ENCODE results near the gene COL25A1.
"Not testable (repeated sequence)": the region's sequence is repeated elsewhere in the genome, so short reads cannot be mapped to it uniquely, and the experiment has no call there.

Gene COL25A1

DNA sequence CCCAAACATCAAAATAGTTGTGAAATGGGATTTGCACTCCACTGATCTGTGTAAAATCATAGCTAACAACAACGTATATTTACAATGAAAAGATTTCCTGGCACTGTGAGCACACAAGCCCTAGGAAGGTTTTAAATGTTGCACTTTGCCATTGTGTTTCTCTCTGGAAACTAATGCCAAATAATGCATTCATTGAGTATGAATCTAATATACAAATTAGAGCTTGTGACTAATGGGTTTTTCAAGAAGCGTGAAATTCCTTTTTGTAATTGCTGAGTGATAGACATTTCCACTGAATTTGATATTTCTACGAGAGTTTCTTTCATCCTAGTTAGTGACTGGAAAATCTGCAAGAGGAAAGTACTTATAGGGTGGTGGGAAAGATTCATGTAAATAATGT, 135.9 kb downstream of the COL25A1 start:
- DNase-seq = no peak

- DNase-seq = no peak
These were observed 136.3 kb downstream of the COL25A1 start for GRCh38 chr4:109166126-109166525.

DNA sequence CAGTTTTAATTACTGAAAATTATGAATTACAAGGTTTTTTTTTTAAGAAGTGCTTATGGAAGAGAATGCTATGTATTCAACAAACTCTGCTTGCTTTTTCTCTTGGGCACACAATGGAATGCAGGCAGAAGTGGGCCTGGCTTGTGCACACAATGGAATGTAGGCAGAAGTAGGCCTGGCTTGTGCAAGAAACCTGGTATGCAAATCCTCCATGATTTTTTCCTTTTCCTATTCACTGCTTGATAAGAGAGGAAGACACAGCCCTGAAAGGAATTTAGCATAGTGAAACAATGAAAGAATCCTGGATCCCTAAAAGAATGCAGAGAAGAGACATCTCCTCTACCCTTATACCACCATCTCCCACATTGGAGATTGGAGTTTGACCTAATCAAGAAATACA, 138.4 kb downstream of the COL25A1 start:
- no peak for DNase-seq

GRCh38 chr4:109163493-109163892, 139.0 kb downstream of the COL25A1 start:
- DNase-seq = no peak

DNA sequence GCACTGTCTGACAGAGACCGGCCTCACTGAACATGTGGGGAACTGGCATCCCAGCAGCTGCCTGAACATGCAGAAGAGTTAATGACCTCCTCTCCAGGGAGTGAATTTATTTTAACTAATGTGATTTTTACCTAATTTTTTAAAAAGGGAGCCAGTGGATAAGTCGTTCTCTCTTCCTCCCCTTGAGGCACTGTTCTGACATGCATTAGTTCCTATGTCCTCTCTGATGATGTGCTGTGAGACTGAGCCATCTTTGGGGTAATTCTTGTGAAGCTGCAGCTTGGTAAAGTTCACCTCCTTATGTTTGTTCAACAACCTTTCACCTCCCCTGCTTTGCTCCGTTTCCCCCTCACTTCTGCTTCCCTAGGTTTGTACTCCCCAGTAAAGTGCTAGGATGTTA, 139.7 kb downstream of the COL25A1 start:
- no peak for DNase-seq

- DNase-seq = no peak
These were observed 142.0 kb downstream of the COL25A1 start for GRCh38 chr4:109160494-109160893.

DNA sequence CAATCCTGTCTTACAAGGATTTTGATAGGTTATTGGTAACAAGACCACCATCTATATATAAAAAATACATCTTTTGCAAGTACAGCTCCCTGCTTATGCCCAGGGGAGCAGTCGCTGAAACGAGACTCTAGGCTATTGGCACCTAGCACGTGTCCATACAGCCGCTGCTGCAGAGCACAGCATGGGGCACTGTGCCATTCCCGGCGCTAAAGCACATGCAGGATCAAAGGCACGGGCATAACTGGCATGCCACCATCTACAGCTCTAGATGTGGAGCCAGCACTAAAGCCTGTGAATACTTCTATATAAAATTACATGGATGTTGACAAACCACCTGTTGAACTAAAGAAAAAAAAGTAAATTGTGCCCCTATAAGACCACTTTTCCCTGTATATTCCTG, 144.8 kb downstream of the COL25A1 start:
- no peak for DNase-seq

- no peak for DNase-seq
These were observed 145.3 kb downstream of the COL25A1 start for GRCh38 chr4:109157205-109157604.

DNA sequence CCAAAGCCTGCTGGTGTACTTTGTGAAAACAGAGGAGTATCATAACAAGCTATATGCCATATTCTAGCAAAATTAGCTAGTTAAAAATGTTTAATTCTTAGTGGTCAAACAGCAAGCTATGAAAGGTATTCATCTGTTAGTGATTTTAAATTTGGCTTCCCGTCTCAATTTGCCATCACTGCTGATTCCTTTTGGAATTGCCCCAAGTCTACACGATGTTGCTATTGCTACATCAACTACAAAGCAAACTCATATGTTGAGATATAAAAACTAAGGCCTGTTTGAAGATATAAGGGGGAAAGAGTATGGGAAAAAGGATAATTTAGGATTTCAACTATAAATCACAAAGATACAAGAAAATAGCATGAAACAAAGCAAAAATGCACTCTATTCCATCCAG, 146.1 kb downstream of the COL25A1 start:
- no peak for DNase-seq

DNA sequence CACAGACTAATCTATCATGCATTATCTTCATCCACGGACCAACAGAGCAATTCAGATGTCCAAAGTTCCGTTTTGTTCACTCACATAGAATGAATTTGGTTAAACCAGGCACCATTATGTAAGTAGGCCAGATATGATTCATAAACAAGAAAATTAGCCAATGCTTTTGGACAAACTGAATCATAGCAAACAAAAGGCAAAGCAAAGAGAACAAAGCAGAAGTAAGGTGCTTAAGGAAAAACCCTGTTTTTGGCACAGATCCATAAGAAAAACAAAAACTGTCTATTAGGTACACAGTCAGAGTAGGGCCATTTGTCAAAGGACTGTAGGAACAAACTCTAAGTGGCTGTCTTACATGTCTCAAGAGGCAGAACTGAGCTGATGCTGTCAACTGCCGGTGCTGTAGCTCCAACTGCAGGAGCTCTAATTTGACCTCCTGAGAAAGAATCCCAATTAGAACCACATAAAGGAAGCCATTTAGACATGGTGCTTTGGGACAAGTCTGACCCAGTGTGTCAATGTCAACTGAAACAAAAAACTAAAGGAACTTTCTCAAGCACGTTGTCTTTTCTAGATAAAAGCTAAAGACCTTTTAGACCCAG, 146.7 kb downstream of the COL25A1 start:
- no peak for DNase-seq

GRCh38 chr4:109155084-109155483, 147.4 kb downstream of the COL25A1 start:
- no peak for DNase-seq

- DNase-seq = no peak
These were observed 148.0 kb downstream of the COL25A1 start for GRCh38 chr4:109154424-109154823.

DNA sequence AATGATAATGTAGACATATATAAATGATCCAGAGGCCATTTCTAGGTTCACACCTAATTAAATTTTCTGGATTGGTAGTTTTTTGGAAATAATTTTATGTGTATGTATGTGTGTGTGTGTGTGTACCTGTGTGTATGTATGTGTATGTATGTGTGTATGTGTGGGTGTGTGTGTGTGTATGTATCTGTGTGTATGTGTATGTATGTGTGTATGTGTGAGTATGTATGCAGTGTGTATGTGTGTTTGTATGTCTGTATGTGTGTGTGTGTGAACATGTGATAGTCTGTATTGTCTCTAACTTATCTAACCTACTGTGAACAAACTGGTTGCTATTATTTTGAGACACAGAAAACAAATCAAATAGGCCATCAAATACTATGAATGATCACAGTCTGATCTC, 152.6 kb downstream of the COL25A1 start:
- DNase-seq = no peak

DNA sequence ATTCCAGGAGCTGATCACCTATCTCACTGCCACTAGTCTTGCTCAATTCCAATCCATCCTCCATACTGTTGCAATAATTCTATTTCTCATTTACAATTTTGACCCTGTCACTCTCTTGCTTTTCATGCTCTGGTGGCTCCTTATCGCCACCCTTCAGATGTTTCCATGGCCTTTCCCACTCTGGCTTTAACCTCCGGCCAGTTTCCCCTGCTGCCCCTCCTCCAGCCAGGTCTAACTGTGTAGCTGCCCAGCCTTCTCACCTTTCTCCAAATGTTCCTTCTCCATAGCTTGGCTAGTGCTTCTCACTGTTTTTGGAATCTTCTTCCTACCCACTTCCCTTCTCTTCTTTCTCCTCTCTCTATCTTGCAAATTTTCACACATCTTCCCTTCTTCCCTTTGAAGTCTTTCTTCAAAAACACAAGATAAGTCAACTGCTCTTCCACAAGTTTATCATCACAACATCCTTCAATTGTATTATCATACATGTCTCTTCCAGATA, 153.8 kb downstream of the COL25A1 start:
- DNase-seq = no peak

- DNase-seq = no peak
These were observed 155.3 kb downstream of the COL25A1 start for GRCh38 chr4:109147135-109147534.

- DNase-seq = no peak
These were observed 156.0 kb downstream of the COL25A1 start for GRCh38 chr4:109146499-109146898.

DNA sequence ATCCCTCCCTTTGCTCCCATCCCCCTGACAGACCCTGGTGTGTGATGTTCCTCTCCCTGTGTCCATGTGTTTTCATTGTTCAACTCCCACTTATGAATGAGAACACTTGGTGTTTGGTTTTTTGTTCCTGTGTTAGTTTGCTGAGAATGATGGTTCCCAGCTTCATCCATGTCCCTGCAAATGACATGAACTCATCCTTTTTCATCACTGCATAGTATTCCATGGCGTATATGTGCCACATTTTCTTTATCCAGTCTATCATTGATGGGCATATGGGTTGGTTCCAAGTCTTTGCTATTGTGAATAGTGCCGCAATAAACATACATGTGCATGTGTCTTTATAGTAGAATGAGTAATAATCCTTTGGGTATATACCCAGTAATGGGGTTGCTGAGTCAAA, 164.3 kb downstream of the COL25A1 start:
- not testable (repeated sequence) for DNase-seq

- DNase-seq = no peak
These were observed 167.5 kb downstream of the COL25A1 start for GRCh38 chr4:109134921-109135320.

DNA sequence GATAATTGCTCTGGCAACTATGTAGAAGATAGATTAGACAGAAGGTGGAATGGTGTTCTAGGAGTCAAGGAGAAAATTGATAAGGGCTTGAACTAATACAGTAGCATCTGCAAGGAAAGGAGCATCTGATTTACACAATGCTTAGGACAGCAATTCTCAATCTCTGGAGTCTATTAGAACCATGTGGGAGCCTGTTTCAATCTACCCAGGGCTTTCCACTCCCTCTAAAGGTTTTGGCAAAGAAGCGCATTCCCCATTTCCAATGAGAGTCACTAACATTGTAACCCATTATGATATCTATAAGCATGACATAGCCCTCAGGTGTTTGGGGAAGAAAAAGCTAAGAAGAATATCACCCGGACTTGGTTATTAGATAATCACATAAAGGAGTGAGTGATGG, 168.2 kb downstream of the COL25A1 start:
- DNase-seq = no peak

GRCh38 chr4:109131559-109131958, 170.9 kb downstream of the COL25A1 start:
- DNase-seq = no peak

DNA sequence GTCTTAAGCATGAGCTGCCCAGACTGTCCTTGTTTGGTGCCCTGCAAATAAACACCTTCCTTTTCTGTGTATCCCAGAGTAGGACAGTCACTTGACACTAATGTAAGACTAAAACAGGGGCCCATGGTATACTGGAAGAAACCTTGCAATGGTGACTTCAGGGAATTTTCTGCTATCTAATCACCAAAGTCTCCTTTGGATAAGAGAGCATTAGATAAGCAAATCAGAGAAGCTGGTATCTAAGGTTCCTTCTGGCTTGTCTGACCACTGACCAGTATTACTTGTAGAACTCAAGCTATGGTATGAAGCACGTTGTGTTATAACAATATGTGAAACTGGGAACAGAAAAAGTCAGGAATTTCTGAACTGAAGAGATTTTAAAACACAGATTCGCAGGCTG, 173.9 kb downstream of the COL25A1 start:
- no peak for DNase-seq

DNA sequence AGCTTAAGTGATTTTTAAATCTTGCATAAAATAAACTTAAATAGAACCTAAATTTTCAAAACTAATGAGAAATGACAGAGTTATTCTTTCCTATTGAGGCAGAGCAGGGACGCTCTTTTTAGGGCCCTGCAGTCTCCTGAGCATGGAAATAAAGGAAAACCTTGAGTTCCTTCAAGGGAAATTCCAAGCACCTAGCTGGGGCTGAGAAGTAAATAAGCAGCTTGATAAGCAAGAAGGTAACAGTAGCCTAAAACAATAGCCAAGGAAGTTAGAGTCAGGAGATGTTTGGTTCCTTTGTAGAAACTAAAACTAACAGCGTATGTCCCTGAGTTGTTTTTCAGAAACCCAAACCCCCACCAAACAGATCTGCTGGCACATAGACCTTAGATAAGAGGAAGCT, 174.6 kb downstream of the COL25A1 start:
- no peak for DNase-seq

GRCh38 chr4:109126856-109127255, 175.6 kb downstream of the COL25A1 start:
- no peak for DNase-seq

- DNase-seq = no peak
These were observed 177.4 kb downstream of the COL25A1 start for GRCh38 chr4:109125084-109125483.

DNA sequence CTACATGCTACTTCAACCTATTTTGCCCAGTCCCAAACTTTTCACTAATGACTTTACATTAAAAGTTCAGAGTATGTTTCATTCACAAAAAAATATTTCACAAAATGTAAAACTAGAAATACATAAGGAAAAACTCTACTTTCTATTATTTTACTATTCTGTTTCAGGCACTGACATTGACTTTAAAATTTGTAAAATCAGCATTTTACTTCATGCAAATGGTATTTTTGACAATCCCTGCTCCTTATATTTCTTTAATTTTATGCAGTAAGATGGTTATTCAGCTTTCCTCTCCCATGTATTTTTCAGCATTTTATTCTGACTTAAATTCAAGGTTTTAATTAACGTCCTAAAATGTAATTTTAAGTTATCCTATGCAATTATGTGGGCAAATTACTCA, 178.5 kb downstream of the COL25A1 start:
- no peak for DNase-seq

DNA sequence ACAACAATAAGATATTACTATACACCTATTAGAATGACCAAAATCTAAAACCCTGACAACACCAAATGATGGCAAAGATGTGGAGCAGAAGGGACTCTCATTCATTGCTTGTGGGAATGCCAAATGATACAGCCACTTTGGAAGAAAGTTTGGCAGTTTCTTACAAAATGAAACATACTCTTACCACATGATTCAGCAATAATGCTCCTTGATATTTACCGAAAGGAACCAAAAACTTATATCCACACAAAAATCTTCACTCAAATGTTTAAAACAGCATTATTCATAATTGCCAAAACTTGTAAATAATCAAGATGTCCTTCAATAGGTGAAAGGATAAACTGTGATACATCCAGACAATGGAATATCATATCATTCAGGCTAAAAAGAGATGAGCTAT, 180.9 kb downstream of the COL25A1 start:
- no peak for DNase-seq
